Activated naive CD8-positive, alpha-beta T cell treated with anti-CD3 and anti-CD28 coated beads, Interleukin-2, amount 10 ng/mL, durations not matched to agents 7 days and 5 days (primary cell): ENCODE measurements around the gene SERF2. TPM values are rescaled to one million over a fixed set of nuclear protein-coding genes. Genes with fewer than 3 reads are reported as not detected.
"Not testable (repeated sequence)": the region's sequence is repeated elsewhere in the genome, so short reads cannot be mapped to it uniquely, and the experiment has no call there.

Experiments
- ATAC-seq: fragments of 150-1000 bp; cut with Tn5 transposase; one replicate; pipeline ENCODE4 v1.10.0; 2021; ENCODE audit warnings: low read depth, moderate library complexity
- POLR2A ChIA-PET: fragments of 350-600 bp; sonication (Branson Sonifier 250); formaldehyde crosslinking; loops from one replicate; lab custom pipeline; 2021; ENCODE audit warnings: antibody characterized with exemption; lab: Charles Lee
- DNase-seq: peaks from one replicate; pipeline ENCODE4 v3.0.0; 2021
- H3K27ac Mint-ChIP-seq: one replicate; pipeline ENCODE4 v1.8.0; 2022; ENCODE audit warnings: mild to moderate bottlenecking, mixed read lengths
- H3K27me3 Mint-ChIP-seq: one replicate; pipeline ENCODE4 v1.8.0; 2022; ENCODE audit warnings: mild to moderate bottlenecking, moderate library complexity, mixed read lengths
- H3K36me3 Mint-ChIP-seq: one replicate; pipeline ENCODE4 v1.8.0; 2021; ENCODE audit warnings: mild to moderate bottlenecking, mixed read lengths
- H3K4me1 Mint-ChIP-seq: one replicate; pipeline ENCODE4 v1.8.0; 2021; ENCODE audit warnings: mixed read lengths
- H3K4me3 Mint-ChIP-seq: one replicate; pipeline ENCODE4 v1.8.0; 2022; ENCODE audit warnings: mild to moderate bottlenecking, moderate library complexity, mixed read lengths
- H3K9me3 Mint-ChIP-seq: one replicate; pipeline ENCODE4 v1.8.0; 2021; ENCODE audit warnings: mixed read lengths
- total RNA-seq, 2 experiments: library from RNA; stranded (reverse); gene quantifications; one replicate each; pipeline ENCODE4 v1.2.3, GENCODE V29; 2021

Gene SERF2
- total RNA-seq, result 100 to 1,000 TPM; 926 to 987 TPM

- peaks cover 23% of the 10 kb centered on the region for H3K36me3 Mint-ChIP-seq
These were observed at the start of gene SERF2 for GRCh38 chr15:43791993-43792760. Gene SERF2, plus strand, starts transcription at chr15:43792320. Its CDS starts 57 bp downstream, at chr15:43792377.

GRCh38 chr15:43746245-43746902, 45.7 kb upstream of the SERF2 start, which contains the start of gene PDIA3:
Gene PDIA3, plus strand, starts transcription at chr15:43746438. Its CDS starts 102 bp downstream, at chr15:43746540.
- not testable (repeated sequence) for H3K9me3 Mint-ChIP-seq, H3K27me3 Mint-ChIP-seq, H3K36me3 Mint-ChIP-seq
- POLR2A ChIA-PET, result interaction anchor here (0.6 to 1.9 kb wide), 5 partner anchors 28 to 1454 kb away, joined by 3 to 7 read pairs (median 5); partner anchors contain the start of genes ELL3 and MFAP1
- DNase-seq (peak; percentile 90), ATAC-seq (peak; percentile 78)
- Mint-ChIP-seq H3K27ac (peak within 1 kb of the TSS; percentile 90), H3K4me1 (peaks cover 29% of the 10 kb centered on the region), H3K4me3 (peak within 1 kb of the TSS; percentile 88)

More at GRCh38 chr15:43791993-43792760, at the start of gene SERF2:
- Mint-ChIP-seq H3K4me1 (peaks cover 37% of the 10 kb centered on the region), H3K4me3 (peak within 1 kb of the TSS; percentile 90), H3K27me3 (no peaks in the 10 kb centered on the region), H3K27ac (peak within 1 kb of the TSS; percentile 94), H3K9me3 (no peaks in the 10 kb centered on the region)
- ATAC-seq (peak; percentile 96), DNase-seq (peak; percentile 98)
- POLR2A ChIA-PET, result interaction anchor here (0.7 to 6.9 kb wide), 9 partner anchors 9 to 44 kb away, joined by 3 to 80 read pairs (median 5); partner anchors contain the start of genes ELL3, HYPK, MFAP1 and SERINC4

- POLR2A ChIA-PET, result interaction anchor here (0.6 to 1.9 kb wide), 3 partner anchors 28 to 1453 kb away, joined by 3 to 7 read pairs (median 7); partner anchors contain the start of gene MFAP1
- Mint-ChIP-seq H3K4me3 (peak overlapping the region; percentile 88), H3K4me1 (peaks cover 32% of the 10 kb centered on the region), H3K27ac (peak overlapping the region; percentile 90)
- DNase-seq, H3K27me3 Mint-ChIP-seq, H3K9me3 Mint-ChIP-seq, H3K36me3 Mint-ChIP-seq: not testable (repeated sequence)
- peak; percentile 11 for ATAC-seq
These were observed 45.2 kb upstream of the SERF2 start for GRCh38 chr15:43746903-43747309.

GRCh38 chr15:43748376-43748775, 43.7 kb upstream of the SERF2 start:
- Mint-ChIP-seq H3K4me3 (peak overlapping the region; percentile 88), H3K4me1 (peaks cover 36% of the 10 kb centered on the region), H3K27ac (peak overlapping the region; percentile 73), H3K36me3 (peaks cover 10% of the 10 kb centered on the region), H3K9me3 (no peaks in the 10 kb centered on the region), H3K27me3 (no peaks in the 10 kb centered on the region)
- POLR2A ChIA-PET, result interaction anchor here (1.1 kb wide), 1 partner anchor 45 kb away, joined by 3 read pairs; no protein-coding TSS in a partner anchor
- DNase-seq (no peak), ATAC-seq (no peak)

DNA sequence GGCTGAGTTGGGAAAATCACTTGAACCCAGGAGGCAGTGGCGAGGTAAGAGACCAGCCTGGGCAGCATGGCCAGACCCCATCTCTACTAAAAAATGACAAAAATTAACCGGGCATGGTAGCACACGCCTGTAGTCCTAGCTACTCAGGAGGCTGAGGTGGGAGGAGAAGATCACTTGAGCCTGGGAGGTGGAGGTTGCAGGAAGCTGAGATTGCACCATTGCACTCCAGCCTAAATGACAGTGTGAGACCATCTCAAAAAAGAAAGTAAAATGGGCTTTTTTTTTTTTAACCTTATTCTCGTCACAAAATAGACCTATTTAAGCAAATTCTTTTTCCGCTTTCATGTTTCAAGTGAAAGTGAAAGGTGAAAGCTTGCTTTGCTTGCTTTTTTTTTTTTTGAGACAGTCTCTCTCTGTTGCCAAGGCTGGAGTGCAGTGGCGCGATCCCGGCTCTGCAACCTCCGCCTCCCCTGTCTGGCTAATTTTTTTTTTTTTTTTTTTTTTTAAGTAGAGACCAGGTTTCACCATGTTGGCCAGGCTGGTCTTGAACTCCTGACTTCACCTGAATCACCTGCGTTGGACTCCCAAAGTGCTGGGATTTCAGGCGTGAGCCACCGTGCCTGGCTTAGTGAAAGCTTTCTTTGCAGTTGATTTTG, 42.3 kb upstream of the SERF2 start:
- POLR2A ChIA-PET, result interaction anchor here (0.6 to 1.6 kb wide), 9 partner anchors 9 to 898 kb away, joined by 3 to 8 read pairs (median 4); partner anchors contain the start of genes ELL3, HYPK and SERINC4
- DNase-seq (peak; percentile 41), ATAC-seq (peak; percentile 46)
- H3K4me1 Mint-ChIP-seq, result peaks cover 38% of the 10 kb centered on the region
- peak overlapping the region; percentile 91 for H3K27ac Mint-ChIP-seq
- peaks cover 15% of the 10 kb centered on the region for H3K36me3 Mint-ChIP-seq
- H3K4me3 Mint-ChIP-seq, result peak overlapping the region; percentile 88
- no peaks in the 10 kb centered on the region for H3K9me3 Mint-ChIP-seq
- no peaks in the 10 kb centered on the region for H3K27me3 Mint-ChIP-seq

DNA sequence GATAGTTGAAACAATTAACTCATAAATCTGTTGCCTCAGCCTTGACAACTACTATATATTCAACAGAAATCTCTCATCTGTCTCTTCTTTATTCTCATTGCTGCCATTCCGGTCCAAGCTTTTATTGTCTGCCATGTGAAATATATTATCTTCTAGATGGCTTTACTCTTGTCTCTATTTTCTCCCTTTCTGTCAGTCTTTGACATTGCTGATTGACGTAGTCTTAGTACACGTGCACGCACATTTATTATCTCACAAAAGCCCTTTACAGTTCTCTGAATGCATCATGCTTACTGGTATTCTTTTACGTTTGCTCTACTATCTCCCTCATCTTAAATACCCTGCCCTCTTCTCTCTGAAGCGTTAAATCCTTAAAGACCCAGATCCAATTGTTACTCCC, 40.2 kb upstream of the SERF2 start:
- Mint-ChIP-seq H3K4me3 (peak overlapping the region; percentile 13), H3K9me3 (no peaks in the 10 kb centered on the region), H3K36me3 (peaks cover 19% of the 10 kb centered on the region), H3K27ac (peak overlapping the region; percentile 1), H3K27me3 (no peaks in the 10 kb centered on the region), H3K4me1 (peaks cover 31% of the 10 kb centered on the region)
- no peak for ATAC-seq
- DNase-seq, result no peak
- POLR2A ChIA-PET, result no interaction called here

DNA sequence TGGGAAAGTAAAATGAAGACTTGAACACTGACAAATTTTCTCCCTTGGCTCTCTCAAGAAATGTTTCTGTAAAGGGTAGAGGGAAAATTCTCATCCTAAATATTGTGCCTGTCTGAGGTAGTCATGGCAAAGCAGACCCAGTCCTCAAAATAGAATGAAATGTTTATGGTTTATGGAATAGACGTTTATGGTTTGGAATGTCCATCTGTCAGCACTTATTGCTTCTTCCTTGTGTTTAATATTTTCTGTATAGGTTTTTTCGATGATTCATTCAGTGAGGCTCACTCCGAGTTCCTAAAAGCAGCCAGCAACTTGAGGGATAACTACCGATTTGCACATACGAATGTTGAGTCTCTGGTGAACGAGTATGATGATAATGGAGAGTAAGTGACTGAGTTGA, 29.3 kb upstream of the SERF2 start:
- no peak for DNase-seq
- no peak overlapping the region for H3K4me3 Mint-ChIP-seq
- H3K36me3 Mint-ChIP-seq, result peaks cover 22% of the 10 kb centered on the region
- no peak for ATAC-seq
- no peaks in the 10 kb centered on the region for H3K9me3 Mint-ChIP-seq
- no peaks in the 10 kb centered on the region for H3K27me3 Mint-ChIP-seq
- no peaks in the 10 kb centered on the region for H3K4me1 Mint-ChIP-seq
- POLR2A ChIA-PET, result no interaction called here
- H3K27ac Mint-ChIP-seq, result no peak overlapping the region

DNA sequence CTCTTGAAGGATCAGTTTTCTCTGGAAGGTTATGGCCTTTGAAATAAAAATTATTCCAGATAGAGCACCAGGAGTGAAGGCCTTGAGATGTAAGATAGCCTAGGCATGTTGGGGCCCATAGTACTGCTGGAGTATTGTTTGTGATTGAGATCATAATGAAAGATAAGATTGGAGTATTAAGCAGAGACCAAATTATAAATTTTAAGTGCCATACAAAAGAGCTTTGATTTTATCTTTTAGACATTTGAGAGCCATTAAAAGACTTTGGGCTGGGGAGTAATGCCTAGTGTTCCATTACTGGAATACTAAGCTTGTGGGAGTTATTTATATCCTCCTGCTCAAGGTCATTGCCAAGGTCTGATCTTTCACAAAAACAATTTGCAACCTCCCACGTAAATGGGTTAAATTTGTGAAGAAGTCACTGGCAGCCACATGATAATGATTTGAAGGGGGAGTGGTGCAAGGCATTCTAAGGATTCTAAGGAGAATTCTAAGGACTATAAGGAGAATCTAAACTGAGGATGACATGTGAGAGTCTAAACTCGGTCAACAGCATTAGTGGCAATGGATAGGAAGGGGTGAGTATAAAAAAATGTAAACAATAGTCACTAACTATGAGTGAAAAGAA, 28.2 kb upstream of the SERF2 start:
- POLR2A ChIA-PET, result no interaction called here
- no peak for ATAC-seq
- DNase-seq, result no peak
- Mint-ChIP-seq H3K27ac (no peak overlapping the region), H3K27me3 (no peaks in the 10 kb centered on the region), H3K4me3 (no peak overlapping the region), H3K9me3 (no peaks in the 10 kb centered on the region), H3K36me3 (peaks cover 23% of the 10 kb centered on the region), H3K4me1 (no peaks in the 10 kb centered on the region)

- ATAC-seq (peak; percentile 55), DNase-seq (peak; percentile 59)
- Mint-ChIP-seq H3K27me3 (no peaks in the 10 kb centered on the region), H3K27ac (no peak overlapping the region), H3K36me3 (peaks cover 31% of the 10 kb centered on the region), H3K4me1 (peaks cover 3% of the 10 kb centered on the region), H3K9me3 (no peaks in the 10 kb centered on the region), H3K4me3 (no peak overlapping the region)
- POLR2A ChIA-PET, result interaction anchor here (1.1 kb wide), 1 partner anchor 31 kb away, joined by 4 read pairs; the partner anchor contains the start of gene HYPK
These were observed 22.4 kb upstream of the SERF2 start for GRCh38 chr15:43769584-43770228.

DNA sequence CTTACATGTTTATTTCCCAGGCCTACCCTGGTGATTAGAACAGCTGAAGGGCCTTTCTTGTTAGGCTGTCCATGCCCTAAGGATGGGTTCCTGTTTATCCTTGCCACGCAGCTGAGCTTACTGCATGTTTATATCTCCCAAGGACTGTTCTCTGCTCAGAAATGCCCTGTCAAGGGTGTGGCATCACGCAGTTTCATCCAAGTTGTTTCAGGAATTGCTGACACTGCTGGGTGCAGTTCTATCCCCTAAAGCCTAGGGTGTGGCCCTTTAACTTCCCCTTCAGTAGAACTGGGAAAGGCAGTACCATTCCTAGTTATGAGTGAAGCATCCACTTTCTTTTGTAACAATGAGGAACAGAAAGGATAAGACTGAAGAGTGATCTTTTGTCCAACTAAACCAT, 20.3 kb upstream of the SERF2 start:
- POLR2A ChIA-PET, result no interaction called here
- H3K9me3 Mint-ChIP-seq, result no peaks in the 10 kb centered on the region
- H3K36me3 Mint-ChIP-seq, result peaks cover 25% of the 10 kb centered on the region
- no peak overlapping the region for H3K4me3 Mint-ChIP-seq
- no peak overlapping the region for H3K27ac Mint-ChIP-seq
- ATAC-seq (no peak), DNase-seq (no peak)
- no peaks in the 10 kb centered on the region for H3K27me3 Mint-ChIP-seq
- H3K4me1 Mint-ChIP-seq, result peaks cover 5% of the 10 kb centered on the region

DNA sequence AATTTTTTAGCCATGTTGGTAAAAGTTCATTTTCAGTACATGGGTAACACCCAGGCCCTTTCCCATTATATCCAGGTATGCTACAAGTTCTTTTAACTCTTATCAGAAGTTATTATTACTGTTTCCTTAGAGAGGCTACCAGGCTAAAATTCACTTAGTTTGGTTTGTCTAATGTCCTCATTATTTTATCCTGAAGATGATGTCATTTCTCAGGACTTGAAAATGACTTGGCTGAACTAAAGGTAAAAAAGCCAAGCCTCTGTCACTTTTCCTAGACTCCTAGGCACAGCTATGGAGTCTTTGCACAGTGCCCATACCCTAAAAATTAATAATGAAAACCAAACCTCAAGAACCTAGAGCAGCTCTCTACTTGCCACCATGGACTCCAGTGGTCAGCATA, 19.5 kb upstream of the SERF2 start:
- DNase-seq (no peak), ATAC-seq (no peak)
- Mint-ChIP-seq H3K36me3 (peaks cover 22% of the 10 kb centered on the region), H3K4me1 (peaks cover 5% of the 10 kb centered on the region), H3K27ac (no peak overlapping the region), H3K27me3 (no peaks in the 10 kb centered on the region), H3K4me3 (no peak overlapping the region), H3K9me3 (no peaks in the 10 kb centered on the region)
- POLR2A ChIA-PET, result no interaction called here

GRCh38 chr15:43774062-43774461, 18.1 kb upstream of the SERF2 start:
- no peak overlapping the region for H3K27ac Mint-ChIP-seq
- H3K36me3 Mint-ChIP-seq, result peaks cover 21% of the 10 kb centered on the region
- POLR2A ChIA-PET, result interaction anchor here (1.0 to 5.8 kb wide), 3 partner anchors 17 to 54 kb away, joined by 3 to 80 read pairs (median 7); partner anchors contain the start of genes PDIA3 and SERF2
- no peaks in the 10 kb centered on the region for H3K9me3 Mint-ChIP-seq
- no peak for DNase-seq
- H3K4me3 Mint-ChIP-seq, result no peak overlapping the region
- no peak for ATAC-seq
- H3K27me3 Mint-ChIP-seq, result no peaks in the 10 kb centered on the region
- H3K4me1 Mint-ChIP-seq, result peaks cover 9% of the 10 kb centered on the region
